SHP77 (cell line): ENCODE results near the gene SMIM34.
"Not testable (repeated sequence)": the region's sequence is repeated elsewhere in the genome, so short reads cannot be mapped to it uniquely, and the experiment has no call there.

Experiments
- DNase-seq, 2 experiments: peaks; one replicate each; lab custom pipeline; 2025; lab: John Stamatoyannopoulos, UW

SMIM34 gene

GRCh38 chr21:34423805-34424204, at the start of gene SMIM34:
Gene SMIM34 (minus strand): TSS chr21:34423951. CDS start chr21:34423839, 112 bp downstream.
- not testable (repeated sequence) for DNase-seq

- not testable (repeated sequence) for DNase-seq
Observed at GRCh38 chr21:34467333-34467732, 43.6 kb upstream of the SMIM34 start.

- not testable (repeated sequence) for DNase-seq
Observed at GRCh38 chr21:34459426-34459825, 35.7 kb upstream of the SMIM34 start.

- DNase-seq: not testable (repeated sequence)
Observed at GRCh38 chr21:34458266-34458665, 34.5 kb upstream of the SMIM34 start.

- not testable (repeated sequence) for DNase-seq
Observed at GRCh38 chr21:34456180-34456579, 32.4 kb upstream of the SMIM34 start.

GRCh38 chr21:34455628-34456027, 31.9 kb upstream of the SMIM34 start:
- not testable (repeated sequence) for DNase-seq

GRCh38 chr21:34447018-34447417, 23.3 kb upstream of the SMIM34 start:
- not testable (repeated sequence) for DNase-seq

- not testable (repeated sequence) for DNase-seq
Observed at GRCh38 chr21:34443486-34443885, 19.7 kb upstream of the SMIM34 start.

- not testable (repeated sequence) for DNase-seq
Observed at GRCh38 chr21:34429710-34430109, 6.0 kb upstream of the SMIM34 start.

GRCh38 chr21:34428441-34428840, 4.7 kb upstream of the SMIM34 start:
- not testable (repeated sequence) for DNase-seq

GRCh38 chr21:34427339-34427738, 3.6 kb upstream of the SMIM34 start:
- not testable (repeated sequence) for DNase-seq

GRCh38 chr21:34417448-34418077, 6.2 kb downstream of the SMIM34 start:
- DNase-seq: not testable (repeated sequence)

- DNase-seq: not testable (repeated sequence)
Observed at GRCh38 chr21:34407294-34407693, 16.5 kb downstream of the SMIM34 start.

GRCh38 chr21:34406676-34407075, 17.1 kb downstream of the SMIM34 start:
- DNase-seq: not testable (repeated sequence)

GRCh38 chr21:34406102-34406501, 17.6 kb downstream of the SMIM34 start:
- DNase-seq: not testable (repeated sequence)

- DNase-seq: not testable (repeated sequence)
Observed at GRCh38 chr21:34405686-34406085, 18.1 kb downstream of the SMIM34 start.

- not testable (repeated sequence) for DNase-seq
Observed at GRCh38 chr21:34404742-34405141, 19.0 kb downstream of the SMIM34 start.

- DNase-seq: not testable (repeated sequence)
Observed at GRCh38 chr21:34400522-34400921, 23.2 kb downstream of the SMIM34 start.

GRCh38 chr21:34383724-34384415, 39.9 kb downstream of the SMIM34 start:
- not testable (repeated sequence) for DNase-seq

GRCh38 chr21:34383138-34383537, 40.6 kb downstream of the SMIM34 start:
- DNase-seq: not testable (repeated sequence)

- DNase-seq: not testable (repeated sequence)
Observed at GRCh38 chr21:34375619-34375972, 48.2 kb downstream of the SMIM34 start.

GRCh38 chr21:34374940-34375618, 48.7 kb downstream of the SMIM34 start, which contains the start of gene SMIM11:
Gene SMIM11 (plus strand): TSS chr21:34375507. CDS start chr21:34379505, 3,998 bp downstream.
- DNase-seq: not testable (repeated sequence)

GRCh38 chr21:34374462-34374861, 49.3 kb downstream of the SMIM34 start:
- DNase-seq: not testable (repeated sequence)
